H54 (cell line): ENCODE results near the gene AGAP2.
A peak's percentile ranks its signal among the peaks of the same experiment; 100 is the strongest.

ENCODE experiments used
- DNase-seq: peaks from one replicate; pipeline ENCODE4 v3.0.0; 2011; ENCODE audit warnings: low spot score, mixed read lengths; ENCODE audit not compliant: insufficient read length
- FAIRE-seq: peaks from 3 replicates; lab custom pipeline; 2011; peaks lifted over from hg19 to GRCh38; lab: Jason Lieb, UNC
- POLR2A ChIP-seq: IDR thresholded peaks from 2 replicates; pipeline ENCODE4 v1.6.1; 2011; ENCODE audit warnings: low read depth, mild to moderate bottlenecking, low read length

Gene AGAP2

GRCh38 chr12:57762463-57762862, 23.9 kb upstream of the AGAP2 start:
- DNase-seq (no peak), FAIRE-seq (no peak)
- TF ChIP-seq POLR2A, result no peak

GRCh38 chr12:57761391-57761998, 23.0 kb upstream of the AGAP2 start:
- TF ChIP-seq POLR2A, result no peak
- no peak for FAIRE-seq
- no peak for DNase-seq

DNA sequence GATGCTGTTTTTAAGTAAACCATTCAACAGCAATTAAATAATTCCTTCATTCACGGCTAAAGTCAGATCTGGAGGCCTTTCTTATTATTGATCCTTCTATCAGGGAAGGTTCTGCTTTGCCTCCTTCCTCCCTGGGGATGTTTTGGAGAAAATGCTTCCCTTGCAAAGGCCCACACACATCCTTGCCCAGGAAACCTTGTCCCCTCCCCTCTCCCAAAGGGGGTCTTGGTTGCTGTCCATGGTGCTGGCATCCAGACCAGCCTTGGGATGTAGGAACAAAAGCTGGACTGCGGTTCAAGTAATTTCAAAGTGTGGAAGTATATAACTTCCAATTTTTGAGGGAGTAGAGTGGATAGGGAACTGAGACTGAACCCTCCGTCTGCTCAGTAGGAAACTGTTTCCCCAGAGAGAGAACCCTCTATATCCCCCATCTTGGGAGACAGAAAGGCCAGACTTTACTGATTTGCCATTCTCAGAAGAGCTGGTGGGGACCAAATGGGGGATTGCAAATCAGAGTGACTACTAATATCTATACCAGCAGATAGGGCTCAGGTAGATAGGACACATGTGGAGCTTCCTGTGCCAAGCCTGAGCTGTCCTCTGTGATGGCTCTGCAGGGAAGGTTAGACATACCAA, 21.9 kb upstream of the AGAP2 start:
- no peak for TF ChIP-seq POLR2A
- FAIRE-seq (no peak), DNase-seq (no peak)

GRCh38 chr12:57759360-57759980, 20.9 kb upstream of the AGAP2 start:
- no peak for TF ChIP-seq POLR2A
- FAIRE-seq, result no peak
- no peak for DNase-seq

DNA sequence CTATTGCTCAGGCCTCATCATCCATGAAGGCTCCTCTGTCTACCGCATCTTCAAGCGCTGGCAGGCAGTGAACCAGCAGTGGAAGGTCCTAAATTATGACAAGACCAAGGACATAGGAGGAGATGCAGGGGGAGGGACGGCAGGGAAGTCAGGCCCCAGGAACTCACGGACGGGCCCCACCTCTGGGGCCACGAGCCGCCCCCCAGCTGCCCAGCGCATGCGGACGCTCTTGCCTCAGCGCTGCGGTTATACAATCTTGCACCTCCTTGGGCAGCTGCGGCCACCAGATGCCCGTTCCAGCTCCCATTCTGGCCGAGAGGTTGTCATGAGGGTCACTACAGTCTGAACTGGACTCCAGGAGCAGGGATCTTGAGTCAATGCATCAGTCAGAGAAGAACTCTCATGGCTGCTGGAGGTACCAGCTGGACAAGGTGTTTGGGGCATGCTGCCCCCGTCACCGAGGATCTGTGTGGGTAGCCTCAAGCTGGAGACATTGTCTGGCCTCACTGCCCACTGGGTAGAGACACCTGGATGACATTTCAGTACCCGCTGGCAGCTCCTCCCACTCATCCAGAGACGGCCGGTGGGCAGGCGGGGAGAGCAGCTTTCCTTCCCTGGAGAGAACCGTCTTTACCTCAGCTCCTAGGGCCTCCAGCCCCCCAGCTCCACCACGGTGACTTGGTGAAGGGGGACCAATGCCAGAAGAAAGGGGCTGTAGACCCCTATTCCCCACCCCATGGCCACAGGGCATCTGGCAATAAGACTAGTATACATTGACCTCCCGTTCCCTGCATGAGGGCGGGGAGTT, 20.2 kb upstream of the AGAP2 start:
- TF ChIP-seq POLR2A, result no peak
- no peak for DNase-seq
- FAIRE-seq, result no peak

DNA sequence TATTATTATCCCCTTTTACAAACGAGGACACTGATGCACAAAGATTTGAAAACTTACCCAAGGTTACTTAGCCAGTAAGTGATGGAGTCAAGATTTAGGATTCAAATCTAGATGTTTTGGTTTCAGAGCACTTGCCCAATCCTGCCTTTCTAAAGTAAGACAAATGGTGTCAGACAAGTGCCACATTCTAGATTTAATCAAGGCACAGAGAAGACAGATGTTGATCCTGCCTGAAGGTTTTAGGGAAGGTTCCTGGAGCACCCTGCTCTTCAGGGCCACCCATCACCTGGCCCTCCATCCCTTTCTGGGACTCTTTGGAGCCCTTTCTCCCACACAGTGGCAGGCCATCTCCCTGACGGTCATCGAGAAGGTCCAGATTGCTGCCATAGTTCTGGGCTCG, 19.2 kb upstream of the AGAP2 start:
- FAIRE-seq (no peak), DNase-seq (no peak)
- no peak for TF ChIP-seq POLR2A

DNA sequence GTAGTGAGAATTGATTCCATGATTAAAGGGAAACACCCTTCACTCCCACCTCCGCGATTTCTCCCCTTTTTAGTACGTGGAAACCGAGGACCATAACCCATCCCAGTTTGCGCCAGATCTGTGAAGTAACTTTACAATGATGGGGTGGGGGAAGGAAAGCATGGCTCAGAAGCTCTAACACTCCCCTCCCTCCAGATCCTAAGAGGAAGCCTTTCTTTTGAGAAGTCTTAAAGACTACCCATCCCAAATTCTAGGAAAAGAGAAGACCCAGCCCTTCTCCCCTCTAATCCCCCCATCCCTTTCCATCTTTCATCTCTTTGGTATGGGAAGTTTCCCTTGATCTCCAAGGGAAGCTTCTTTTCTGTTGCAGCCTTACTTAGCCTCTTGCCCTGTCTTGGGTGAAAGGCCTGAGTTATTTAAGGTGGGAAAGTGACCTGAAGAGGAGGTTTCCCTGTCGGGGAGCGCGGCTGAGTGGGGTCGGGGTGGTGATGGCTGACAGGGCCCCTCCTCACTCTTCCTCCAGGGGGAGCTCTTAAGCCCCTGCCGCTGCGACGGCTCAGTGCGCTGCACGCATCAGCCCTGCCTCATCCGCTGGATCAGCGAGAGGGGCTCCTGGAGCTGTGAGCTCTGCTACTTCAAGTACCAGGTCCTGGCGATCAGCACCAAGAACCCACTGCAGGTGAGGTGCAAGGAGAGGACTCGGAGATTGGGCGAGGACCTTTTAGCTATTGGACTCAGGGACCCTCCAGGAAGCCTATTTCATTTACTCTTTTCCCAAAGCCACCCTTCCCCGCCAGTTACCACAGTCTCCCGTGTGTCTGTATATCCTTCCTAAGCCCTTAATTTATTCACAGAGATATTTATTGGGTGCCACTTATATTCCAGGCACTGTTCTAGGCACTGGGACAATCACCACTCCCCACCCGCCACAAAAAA, 18.1 kb upstream of the AGAP2 start:
- FAIRE-seq, result no peak
- no peak for TF ChIP-seq POLR2A
- DNase-seq, result no peak

- FAIRE-seq, result no peak
- TF ChIP-seq POLR2A, result no peak
- no peak for DNase-seq
These were observed 17.2 kb upstream of the AGAP2 start for GRCh38 chr12:57755454-57756372.

- TF ChIP-seq POLR2A, result no peak
- FAIRE-seq, result no peak
- DNase-seq, result no peak
These were observed 16.6 kb upstream of the AGAP2 start for GRCh38 chr12:57755194-57755453.

GRCh38 chr12:57754411-57755193, 16.1 kb upstream of the AGAP2 start, which contains the start of gene MARCHF9:
Gene MARCHF9 (plus strand): TSS chr12:57755103. CDS start chr12:57755529, 426 bp downstream.
- DNase-seq (peak; percentile 83), FAIRE-seq (no peak)
- no peak for TF ChIP-seq POLR2A

DNA sequence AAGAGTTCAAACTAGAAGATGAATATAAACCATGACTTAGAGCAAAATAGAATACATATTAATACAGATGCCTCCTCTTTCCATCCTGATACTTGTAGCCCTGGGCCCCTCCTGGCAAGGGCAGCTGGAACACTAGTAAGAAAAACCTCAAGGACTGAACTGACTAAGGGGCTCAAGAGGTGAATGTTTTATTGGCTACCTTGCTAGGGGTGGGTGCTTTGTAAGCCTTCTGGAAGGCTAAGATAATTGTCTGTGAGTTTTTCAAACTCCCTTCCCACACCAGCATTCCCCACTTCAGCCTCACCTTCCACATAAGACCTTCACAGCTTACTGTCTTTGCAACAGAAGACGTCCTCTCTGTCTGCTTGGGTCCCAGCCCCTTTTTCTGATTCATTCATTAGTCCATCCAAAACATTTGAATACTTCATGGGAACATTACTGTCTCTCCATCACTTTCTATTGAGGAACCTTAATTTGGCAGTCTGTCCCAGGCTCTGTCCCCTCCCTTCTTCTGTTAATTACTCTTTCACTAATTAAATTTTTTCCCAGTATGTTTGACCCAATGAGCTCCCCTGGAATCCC, 15.3 kb upstream of the AGAP2 start:
- no peak for DNase-seq
- FAIRE-seq, result no peak
- TF ChIP-seq POLR2A, result no peak
